SJCRH30 (cell line): ENCODE data around the gene TMEM37. TPM values are rescaled to one million over a fixed set of nuclear protein-coding genes. Genes with fewer than 3 reads are reported as not detected.
"Not testable (repeated sequence)": the region's sequence is repeated elsewhere in the genome, so short reads cannot be mapped to it uniquely, and the experiment has no call there.

Source experiments
- DNase-seq, 2 experiments: peaks; one replicate each; pipeline ENCODE4 v3.0.0-alpha.2; 2015 to 2020
- H3K27ac ChIP-seq: fragments of 250-450 bp; sonication (Bioruptor Pico); 2 replicates; pipeline ENCODE4 v1.5.1; 2020; ENCODE audit warnings: mild to moderate bottlenecking, moderate library complexity
- H3K27me3 ChIP-seq: fragments of 250-450 bp; sonication (Bioruptor Pico); 2 replicates; pipeline ENCODE4 v1.5.1; 2020; ENCODE audit warnings: mild to moderate bottlenecking, moderate library complexity
- H3K36me3 ChIP-seq: fragments of 250-450 bp; sonication (Bioruptor Pico); 2 replicates; pipeline ENCODE4 v1.5.1; 2020; ENCODE audit warnings: mild to moderate bottlenecking, moderate library complexity
- H3K4me1 ChIP-seq: fragments of 250-450 bp; sonication (Bioruptor Pico); 2 replicates; pipeline ENCODE4 v1.5.1; 2020; ENCODE audit warnings: mild to moderate bottlenecking, moderate library complexity
- H3K4me3 ChIP-seq: fragments of 250-450 bp; sonication (Bioruptor Pico); 2 replicates; pipeline ENCODE4 v1.5.1; 2020; ENCODE audit warnings: mild to moderate bottlenecking, moderate library complexity
- H3K9me3 ChIP-seq: fragments of 250-450 bp; sonication (Bioruptor Pico); replicated peaks from 2 replicates; pipeline ENCODE4 v1.5.1; 2020; ENCODE audit warnings: mild to moderate bottlenecking, moderate library complexity
- total RNA-seq: library from RNA; depleted of rRNA; stranded (reverse); fragments of >200 nt; shearing (Covaris generic); gene quantifications from 2 replicates; pipeline ENCODE4 v1.2.3, GENCODE V29; 2014; rRNA removed

Gene TMEM37
- total RNA-seq = 0.28 and 0.67 TPM in 2 replicates

- H3K9me3 ChIP-seq = no peaks in the 10 kb centered on the region
- peaks cover 19% of the 10 kb centered on the region for H3K4me1 ChIP-seq
- DNase-seq = peak; percentile 81 to 84
- no peak within 1 kb of the TSS; the same call in 1 of the 2 replicates for H3K27ac ChIP-seq
- peak within 1 kb of the TSS; percentile 52 for H3K4me3 ChIP-seq
- H3K36me3 ChIP-seq = no peaks in the 10 kb centered on the region
- peaks cover 5% of the 10 kb centered on the region for H3K27me3 ChIP-seq
Measured at GRCh38 chr2:119431155-119431975, at the start of gene TMEM37. TMEM37 (plus strand) TSS chr2:119431854; CDS start chr2:119431904, 50 bp downstream.

- Histone ChIP-seq H3K36me3 (no peaks in the 10 kb centered on the region), H3K4me1 (peaks cover 11% of the 10 kb centered on the region), H3K27ac (no peak overlapping the region), H3K4me3 (no peak overlapping the region), H3K27me3 (no peaks in the 10 kb centered on the region), H3K9me3 (no peaks in the 10 kb centered on the region)
- DNase-seq = peak in 1 of 2 experiments; percentile 42
Measured at GRCh38 chr2:119383410-119384140, 48.1 kb upstream of the TMEM37 start.

GRCh38 chr2:119384971-119385370, 46.7 kb upstream of the TMEM37 start:
- Histone ChIP-seq H3K9me3 (no peaks in the 10 kb centered on the region), H3K4me3 (no peak overlapping the region), H3K27ac (no peak overlapping the region), H3K36me3 (no peaks in the 10 kb centered on the region), H3K4me1 (peaks cover 18% of the 10 kb centered on the region), H3K27me3 (no peaks in the 10 kb centered on the region)
- DNase-seq = no peak

GRCh38 chr2:119385466-119385865, 46.2 kb upstream of the TMEM37 start:
- H3K27me3 ChIP-seq = no peaks in the 10 kb centered on the region
- no peaks in the 10 kb centered on the region for H3K36me3 ChIP-seq
- no peak overlapping the region for H3K4me3 ChIP-seq
- peaks cover 19% of the 10 kb centered on the region for H3K4me1 ChIP-seq
- no peaks in the 10 kb centered on the region for H3K9me3 ChIP-seq
- no peak for DNase-seq
- no peak overlapping the region for H3K27ac ChIP-seq

- H3K4me1 ChIP-seq = peaks cover 19% of the 10 kb centered on the region
- DNase-seq = no peak
- no peaks in the 10 kb centered on the region for H3K36me3 ChIP-seq
- no peak overlapping the region for H3K27ac ChIP-seq
- H3K27me3 ChIP-seq = peaks cover under 1% of the 10 kb centered on the region; the same call in 1 of the 2 replicates
- no peak overlapping the region for H3K4me3 ChIP-seq
- H3K9me3 ChIP-seq = no peaks in the 10 kb centered on the region
Measured at GRCh38 chr2:119387381-119388129, 44.1 kb upstream of the TMEM37 start.

- peaks cover 10% of the 10 kb centered on the region for H3K4me1 ChIP-seq
- H3K9me3 ChIP-seq = no peaks in the 10 kb centered on the region
- peaks cover 3% of the 10 kb centered on the region; the same call in 1 of the 2 replicates for H3K27me3 ChIP-seq
- H3K27ac ChIP-seq = no peak overlapping the region
- H3K36me3 ChIP-seq = no peaks in the 10 kb centered on the region
- no peak overlapping the region for H3K4me3 ChIP-seq
- peak; percentile 22 to 61 for DNase-seq
Measured at GRCh38 chr2:119389615-119390306, 41.9 kb upstream of the TMEM37 start.

GRCh38 chr2:119393971-119394748, 37.5 kb upstream of the TMEM37 start:
- no peak for DNase-seq
- Histone ChIP-seq H3K4me1 (peaks cover 9% of the 10 kb centered on the region), H3K27ac (no peak overlapping the region), H3K36me3 (no peaks in the 10 kb centered on the region), H3K4me3 (no peak overlapping the region), H3K27me3 (peaks cover 3% of the 10 kb centered on the region; the same call in 1 of the 2 replicates), H3K9me3 (no peaks in the 10 kb centered on the region)

- Histone ChIP-seq H3K4me3 (no peak overlapping the region), H3K4me1 (no peaks in the 10 kb centered on the region), H3K27me3 (peaks cover 3% of the 10 kb centered on the region; the same call in 1 of the 2 replicates), H3K27ac (no peak overlapping the region), H3K9me3 (no peaks in the 10 kb centered on the region), H3K36me3 (no peaks in the 10 kb centered on the region)
- DNase-seq = no peak
Measured at GRCh38 chr2:119397196-119397595, 34.5 kb upstream of the TMEM37 start.

- Histone ChIP-seq H3K4me3 (no peak overlapping the region), H3K27ac (no peak overlapping the region), H3K4me1 (no peaks in the 10 kb centered on the region), H3K36me3 (no peaks in the 10 kb centered on the region), H3K27me3 (no peaks in the 10 kb centered on the region), H3K9me3 (no peaks in the 10 kb centered on the region)
- DNase-seq = no peak
Measured at GRCh38 chr2:119402106-119402505, 29.5 kb upstream of the TMEM37 start.

- Histone ChIP-seq H3K36me3 (no peaks in the 10 kb centered on the region), H3K4me3 (no peak overlapping the region), H3K27ac (no peak overlapping the region), H3K9me3 (no peaks in the 10 kb centered on the region), H3K27me3 (no peaks in the 10 kb centered on the region), H3K4me1 (no peaks in the 10 kb centered on the region)
- DNase-seq = no peak
Measured at GRCh38 chr2:119402645-119403560, 28.8 kb upstream of the TMEM37 start.

GRCh38 chr2:119403618-119404017, 28.0 kb upstream of the TMEM37 start:
- H3K4me1 ChIP-seq, H3K27me3 ChIP-seq, H3K27ac ChIP-seq, H3K4me3 ChIP-seq, DNase-seq, H3K9me3 ChIP-seq, H3K36me3 ChIP-seq: not testable (repeated sequence)

- H3K27me3 ChIP-seq = no peaks in the 10 kb centered on the region
- H3K4me1 ChIP-seq = no peaks in the 10 kb centered on the region
- no peak for DNase-seq
- no peak overlapping the region for H3K27ac ChIP-seq
- H3K4me3 ChIP-seq = no peak overlapping the region
- H3K9me3 ChIP-seq = no peaks in the 10 kb centered on the region
- H3K36me3 ChIP-seq = no peaks in the 10 kb centered on the region
Measured at GRCh38 chr2:119405151-119405550, 26.5 kb upstream of the TMEM37 start.
